ENCODE results near the gene BTF3L4.
A peak's percentile ranks its signal among the peaks of the same experiment; 100 is the strongest.

Gene BTF3L4

GRCh38 chr1:52127181-52128180, 71.4 kb downstream of the BTF3L4 start:
- DNase-seq, result peak; percentile 41 to 45

DNA sequence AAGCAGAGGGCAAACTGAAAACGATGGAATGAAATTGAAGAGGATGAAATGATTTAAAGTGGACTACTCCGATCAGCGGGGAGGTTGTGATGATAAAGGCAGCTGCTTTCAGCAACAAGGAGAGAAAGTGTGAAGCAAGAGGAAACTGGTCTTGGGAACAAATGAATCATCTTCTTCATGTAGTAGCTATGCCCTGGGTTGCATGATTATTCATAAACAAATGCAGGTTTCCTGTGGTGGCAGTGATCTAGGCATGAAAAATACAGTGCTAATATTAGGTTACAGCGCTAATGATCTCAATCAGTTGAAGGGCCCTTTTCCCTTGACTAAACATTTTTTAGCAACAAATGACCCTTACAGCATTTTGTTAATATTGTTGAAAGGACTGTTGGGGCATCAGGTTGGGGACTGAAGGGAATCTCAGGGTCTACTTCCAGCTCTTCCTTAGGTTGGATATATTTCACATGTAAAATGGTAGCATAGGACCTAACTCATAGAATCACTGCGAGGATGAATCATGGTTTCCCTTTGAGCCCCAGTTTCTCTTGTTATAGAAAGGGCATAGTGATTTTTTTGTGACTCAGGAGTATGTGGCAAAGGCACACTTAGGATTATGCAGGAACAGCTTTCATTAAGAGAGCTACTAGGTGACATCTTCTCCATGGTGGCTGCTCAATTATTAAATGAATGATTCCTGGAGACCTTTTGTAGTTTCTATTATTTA, 83.9 kb downstream of the BTF3L4 start:
- no peak for DNase-seq
